T-helper 17 cell (primary cell): ENCODE data around the gene INO80. TPM values are rescaled to one million over a fixed set of nuclear protein-coding genes. Genes with fewer than 3 reads are reported as not detected.

Experiments
- ATAC-seq: fragments of 150-1000 bp; cut with Tn5 transposase; 2 replicates; pipeline ENCODE4 v1.10.0; 2021; ENCODE audit warnings: mild to moderate bottlenecking, moderate library complexity
- DNase-seq, 3 donors: peaks; one replicate each; pipeline versions ENCODE4 v3.0.0 to v3.0.0-alpha.2; 2020 to 2021
- H3K9me3 ChIP-seq: one replicate; pipeline ENCODE4 v1.7.0; 2013; ENCODE audit warnings: low read length, mild to moderate bottlenecking; ENCODE audit not compliant: control insufficient read depth, poor library complexity, severe bottlenecking
- H3K27ac Mint-ChIP-seq: one replicate; pipeline ENCODE4 v1.8.0; 2022; ENCODE audit warnings: mild to moderate bottlenecking, moderate library complexity, mixed read lengths
- H3K27me3 Mint-ChIP-seq: one replicate; pipeline ENCODE4 v1.8.0; 2022; ENCODE audit warnings: mixed read lengths
- H3K36me3 Mint-ChIP-seq: one replicate; pipeline ENCODE4 v1.8.0; 2022; ENCODE audit warnings: low read depth, mixed read lengths
- H3K4me1 Mint-ChIP-seq: one replicate; pipeline ENCODE4 v1.8.0; 2022; ENCODE audit warnings: mild to moderate bottlenecking, mixed read lengths
- H3K4me3 Mint-ChIP-seq: one replicate; pipeline ENCODE4 v1.8.0; 2022; ENCODE audit warnings: mild to moderate bottlenecking, moderate library complexity, mixed read lengths
- total RNA-seq, 4 donors: library from RNA in 2 of 4; stranded (reverse) in 2 of 4; gene quantifications; one replicate each; pipeline ENCODE4 v1.2.3 and lab custom pipeline; 2022 to 2026

Gene INO80
- total RNA-seq, 2 donors from 2014 or later = 28.5 to 37.5 TPM

GRCh38 chr15:41056810-41057209, 59.3 kb downstream of the INO80 start:
- DNase-seq (no peak), ATAC-seq (no peak)
- H3K27ac Mint-ChIP-seq = no peak overlapping the region
- peaks cover 5% of the 10 kb centered on the region for H3K4me1 Mint-ChIP-seq
- H3K9me3 ChIP-seq = no peaks in the 10 kb centered on the region
- no peaks in the 10 kb centered on the region for H3K27me3 Mint-ChIP-seq
- no peak overlapping the region for H3K4me3 Mint-ChIP-seq
- H3K36me3 Mint-ChIP-seq = peaks cover 7% of the 10 kb centered on the region

- no peak overlapping the region for H3K4me3 Mint-ChIP-seq
- peaks cover 10% of the 10 kb centered on the region for H3K36me3 Mint-ChIP-seq
- no peaks in the 10 kb centered on the region for H3K27me3 Mint-ChIP-seq
- no peak overlapping the region for H3K27ac Mint-ChIP-seq
- ATAC-seq (no peak), DNase-seq (no peak)
- H3K4me1 Mint-ChIP-seq = peaks cover 7% of the 10 kb centered on the region
- no peaks in the 10 kb centered on the region for H3K9me3 ChIP-seq
Measured at GRCh38 chr15:41055706-41056105, 60.4 kb downstream of the INO80 start.

- no peaks in the 10 kb centered on the region for H3K9me3 ChIP-seq
- no peak overlapping the region for H3K27ac Mint-ChIP-seq
- no peak overlapping the region for H3K4me3 Mint-ChIP-seq
- DNase-seq (no peak), ATAC-seq (no peak)
- no peaks in the 10 kb centered on the region for H3K27me3 Mint-ChIP-seq
- H3K36me3 Mint-ChIP-seq = peaks cover 15% of the 10 kb centered on the region
- peaks cover 9% of the 10 kb centered on the region for H3K4me1 Mint-ChIP-seq
Measured at GRCh38 chr15:41051139-41051538, 64.9 kb downstream of the INO80 start.

- Mint-ChIP-seq H3K27ac (no peak overlapping the region), H3K36me3 (peaks cover 15% of the 10 kb centered on the region)
- no peak for ATAC-seq
Measured at GRCh38 chr15:41048852-41049251, 67.2 kb downstream of the INO80 start.

GRCh38 chr15:41048397-41048796, 67.7 kb downstream of the INO80 start:
- peaks cover 18% of the 10 kb centered on the region for H3K36me3 Mint-ChIP-seq
- H3K9me3 ChIP-seq = no peaks in the 10 kb centered on the region

More at GRCh38 chr15:41048852-41049251, 67.2 kb downstream of the INO80 start:
- H3K9me3 ChIP-seq = no peaks in the 10 kb centered on the region
- no peaks in the 10 kb centered on the region for H3K27me3 Mint-ChIP-seq
- peaks cover 6% of the 10 kb centered on the region for H3K4me1 Mint-ChIP-seq
- DNase-seq = no peak
- no peak overlapping the region for H3K4me3 Mint-ChIP-seq

GRCh38 chr15:41047474-41047873, 68.6 kb downstream of the INO80 start:
- Mint-ChIP-seq H3K36me3 (peaks cover 18% of the 10 kb centered on the region), H3K27ac (no peak overlapping the region), H3K4me1 (peaks cover 4% of the 10 kb centered on the region)

More at GRCh38 chr15:41048397-41048796, 67.7 kb downstream of the INO80 start:
- Mint-ChIP-seq H3K27me3 (no peaks in the 10 kb centered on the region), H3K4me1 (peaks cover 4% of the 10 kb centered on the region), H3K4me3 (no peak overlapping the region), H3K27ac (no peak overlapping the region)
- no peak for DNase-seq
- no peak for ATAC-seq

GRCh38 chr15:41043276-41043951, 72.7 kb downstream of the INO80 start:
- DNase-seq = no peak

More at GRCh38 chr15:41047474-41047873, 68.6 kb downstream of the INO80 start:
- no peaks in the 10 kb centered on the region for H3K27me3 Mint-ChIP-seq
- H3K9me3 ChIP-seq = no peaks in the 10 kb centered on the region
- no peak overlapping the region for H3K4me3 Mint-ChIP-seq
- DNase-seq = no peak
- no peak for ATAC-seq

GRCh38 chr15:41042851-41043250, 73.2 kb downstream of the INO80 start:
- peaks cover 11% of the 10 kb centered on the region for H3K36me3 Mint-ChIP-seq
- H3K27ac Mint-ChIP-seq = no peak overlapping the region
- no peaks in the 10 kb centered on the region for H3K27me3 Mint-ChIP-seq
- no peaks in the 10 kb centered on the region for H3K9me3 ChIP-seq
- DNase-seq (no peak), ATAC-seq (no peak)
- H3K4me1 Mint-ChIP-seq = peaks cover 9% of the 10 kb centered on the region
- H3K4me3 Mint-ChIP-seq = no peak overlapping the region

More at GRCh38 chr15:41043276-41043951, 72.7 kb downstream of the INO80 start:
- H3K27me3 Mint-ChIP-seq = no peaks in the 10 kb centered on the region
- H3K4me1 Mint-ChIP-seq = peaks cover 6% of the 10 kb centered on the region
- ATAC-seq = no peak
- peaks cover 8% of the 10 kb centered on the region for H3K36me3 Mint-ChIP-seq
- no peak overlapping the region for H3K4me3 Mint-ChIP-seq
- no peak overlapping the region for H3K27ac Mint-ChIP-seq
- no peaks in the 10 kb centered on the region for H3K9me3 ChIP-seq

GRCh38 chr15:41039121-41039520, 77.0 kb downstream of the INO80 start:
- Mint-ChIP-seq H3K4me3 (no peak overlapping the region), H3K36me3 (peaks cover 12% of the 10 kb centered on the region), H3K4me1 (peaks cover 9% of the 10 kb centered on the region), H3K27ac (peak overlapping the region; percentile 88), H3K27me3 (no peaks in the 10 kb centered on the region)
- ATAC-seq (no peak), DNase-seq (no peak)
- H3K9me3 ChIP-seq = no peaks in the 10 kb centered on the region

- no peaks in the 10 kb centered on the region for H3K9me3 ChIP-seq
- no peaks in the 10 kb centered on the region for H3K27me3 Mint-ChIP-seq
- peaks cover 7% of the 10 kb centered on the region for H3K36me3 Mint-ChIP-seq
- H3K27ac Mint-ChIP-seq = peak overlapping the region; percentile 66
- H3K4me1 Mint-ChIP-seq = peaks cover 7% of the 10 kb centered on the region
- DNase-seq (no peak), ATAC-seq (no peak)
- H3K4me3 Mint-ChIP-seq = no peak overlapping the region
Measured at GRCh38 chr15:41032079-41032328, 84.1 kb downstream of the INO80 start.

- H3K36me3 Mint-ChIP-seq = peaks cover 11% of the 10 kb centered on the region
- H3K27me3 Mint-ChIP-seq = no peaks in the 10 kb centered on the region
- H3K27ac Mint-ChIP-seq = peak overlapping the region; percentile 66
Measured at GRCh38 chr15:41031232-41032078, 84.6 kb downstream of the INO80 start.

GRCh38 chr15:41028853-41029252, 87.2 kb downstream of the INO80 start:
- ATAC-seq (no peak), DNase-seq (no peak)
- H3K9me3 ChIP-seq = no peaks in the 10 kb centered on the region
- Mint-ChIP-seq H3K36me3 (peaks cover 6% of the 10 kb centered on the region), H3K27me3 (no peaks in the 10 kb centered on the region), H3K27ac (no peak overlapping the region), H3K4me1 (peaks cover 10% of the 10 kb centered on the region), H3K4me3 (no peak overlapping the region)

More at GRCh38 chr15:41031232-41032078, 84.6 kb downstream of the INO80 start:
- ATAC-seq = no peak
- DNase-seq = no peak
- H3K4me3 Mint-ChIP-seq = no peak overlapping the region
- peaks cover 7% of the 10 kb centered on the region for H3K4me1 Mint-ChIP-seq
- no peaks in the 10 kb centered on the region for H3K9me3 ChIP-seq

GRCh38 chr15:41025393-41025792, 90.7 kb downstream of the INO80 start:
- H3K9me3 ChIP-seq = no peaks in the 10 kb centered on the region
- Mint-ChIP-seq H3K36me3 (peaks cover 4% of the 10 kb centered on the region), H3K4me1 (peaks cover 5% of the 10 kb centered on the region), H3K27me3 (no peaks in the 10 kb centered on the region), H3K27ac (no peak overlapping the region), H3K4me3 (no peak overlapping the region)
- DNase-seq = no peak
- ATAC-seq = no peak
